ENCODE measurements around the gene FOXP2. TPM values are rescaled to one million over a fixed set of nuclear protein-coding genes. Genes with fewer than 3 reads are reported as not detected.

Gene FOXP2
- total RNA-seq, 1 donor from 2014 or later, result 1.1 TPM

DNA sequence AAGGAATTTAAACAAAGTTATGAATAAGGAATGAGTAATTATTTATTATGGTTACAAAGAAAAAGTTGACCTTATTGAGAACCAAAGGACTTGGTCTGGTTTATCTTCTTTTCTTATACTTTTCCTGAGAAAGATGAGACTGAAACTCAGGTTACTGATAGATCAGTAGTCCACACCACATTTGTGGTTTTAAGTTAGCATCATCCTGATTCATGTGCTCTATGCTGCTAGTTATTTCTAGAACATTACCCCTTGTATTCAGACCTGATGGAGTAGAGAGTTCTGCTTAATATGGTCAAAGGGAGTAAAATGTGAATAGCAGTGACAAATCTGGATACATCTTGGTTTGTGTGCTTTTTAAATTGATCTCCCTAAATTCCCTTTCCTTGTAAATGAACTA, 63.8 kb downstream of the FOXP2 start:
- no peak overlapping the region for H3K4me3 Mint-ChIP-seq
- H2AFZ ChIP-seq (replicated peaks), result no peak overlapping the region
- H3K9me3 ChIP-seq (ENCODE audit: low read depth), result no peaks in the 10 kb centered on the region
- no peak overlapping the region for H3K27ac ChIP-seq
- H3F3A ChIP-seq (ENCODE audit: low read depth), result no peaks in the 10 kb centered on the region
- H3K27me3 Mint-ChIP-seq (ENCODE audit: insufficient read depth, low read depth), result no peaks in the 10 kb centered on the region
- no peaks in the 10 kb centered on the region for H3K4me1 Mint-ChIP-seq
- no peak overlapping the region for H3K4me2 ChIP-seq
- H3K9me3 Mint-ChIP-seq, result no peaks in the 10 kb centered on the region
- no peak overlapping the region for H3K27ac Mint-ChIP-seq
- no peaks in the 10 kb centered on the region for H3K27me3 ChIP-seq
- no peaks in the 10 kb centered on the region for H3K79me2 ChIP-seq (ENCODE audit: low read depth)
- TF ChIP-seq EZH2 (IDR thresholded peaks at IDR 0.05), result no peak
- TF ChIP-seq, protein P1, sequence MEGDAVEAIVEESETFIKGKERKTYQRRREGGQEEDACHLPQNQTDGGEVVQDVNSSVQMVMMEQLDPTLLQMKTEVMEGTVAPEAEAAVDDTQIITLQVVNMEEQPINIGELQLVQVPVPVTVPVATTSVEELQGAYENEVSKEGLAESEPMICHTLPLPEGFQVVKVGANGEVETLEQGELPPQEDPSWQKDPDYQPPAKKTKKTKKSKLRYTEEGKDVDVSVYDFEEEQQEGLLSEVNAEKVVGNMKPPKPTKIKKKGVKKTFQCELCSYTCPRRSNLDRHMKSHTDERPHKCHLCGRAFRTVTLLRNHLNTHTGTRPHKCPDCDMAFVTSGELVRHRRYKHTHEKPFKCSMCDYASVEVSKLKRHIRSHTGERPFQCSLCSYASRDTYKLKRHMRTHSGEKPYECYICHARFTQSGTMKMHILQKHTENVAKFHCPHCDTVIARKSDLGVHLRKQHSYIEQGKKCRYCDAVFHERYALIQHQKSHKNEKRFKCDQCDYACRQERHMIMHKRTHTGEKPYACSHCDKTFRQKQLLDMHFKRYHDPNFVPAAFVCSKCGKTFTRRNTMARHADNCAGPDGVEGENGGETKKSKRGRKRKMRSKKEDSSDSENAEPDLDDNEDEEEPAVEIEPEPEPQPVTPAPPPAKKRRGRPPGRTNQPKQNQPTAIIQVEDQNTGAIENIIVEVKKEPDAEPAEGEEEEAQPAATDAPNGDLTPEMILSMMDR (IDR thresholded peaks at IDR 0.05), result no peak
- no peak for TF ChIP-seq EZH2phosphoT487 (IDR thresholded peaks at IDR 0.05)
- no peaks in the 10 kb centered on the region for H3K36me3 ChIP-seq
- H3K9ac ChIP-seq, result no peak overlapping the region
- no peaks in the 10 kb centered on the region for H3K36me3 Mint-ChIP-seq
- H3K4me1 ChIP-seq, result no peaks in the 10 kb centered on the region
- no peaks in the 10 kb centered on the region for H4K20me1 ChIP-seq (ENCODE audit: low read depth)
- no peak overlapping the region for H3K4me3 ChIP-seq
- no peak for DNase-seq (ENCODE audit: low spot score)

DNA sequence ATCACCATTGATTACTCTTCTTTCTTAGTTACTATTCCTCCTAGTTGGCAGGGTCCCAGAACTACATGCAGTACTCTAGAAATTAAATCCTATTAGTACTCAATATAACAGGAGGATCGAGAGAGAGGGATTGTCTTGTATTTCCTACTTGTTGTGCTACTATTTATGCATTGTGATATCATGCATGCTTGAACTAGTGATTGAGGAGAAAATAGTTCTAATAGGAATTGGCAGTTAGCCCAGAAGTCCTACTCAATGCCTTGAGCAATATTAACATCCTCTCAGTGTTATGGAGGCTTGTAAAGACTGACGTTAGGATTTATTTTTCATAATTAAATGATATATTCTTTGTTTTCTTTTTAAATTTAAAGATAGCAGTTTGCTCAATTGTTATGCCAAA, 67.4 kb downstream of the FOXP2 start:
- Histone ChIP-seq H2AFZ (replicated peaks) (no peak overlapping the region), H3K79me2 (ENCODE audit: low read depth) (no peaks in the 10 kb centered on the region), H3K4me1 (no peaks in the 10 kb centered on the region), H3K27me3 (no peaks in the 10 kb centered on the region), H3K9me3 (ENCODE audit: low read depth) (no peaks in the 10 kb centered on the region), H3K4me3 (no peak overlapping the region), H3K36me3 (no peaks in the 10 kb centered on the region), H3K9ac (no peak overlapping the region), H4K20me1 (ENCODE audit: low read depth) (no peaks in the 10 kb centered on the region), H3K27ac (no peak overlapping the region), H3K4me2 (no peak overlapping the region), H3F3A (ENCODE audit: low read depth) (no peaks in the 10 kb centered on the region)
- no peaks in the 10 kb centered on the region for H3K36me3 Mint-ChIP-seq
- H3K4me3 Mint-ChIP-seq, result no peak overlapping the region
- no peaks in the 10 kb centered on the region for H3K4me1 Mint-ChIP-seq
- H3K9me3 Mint-ChIP-seq, result peaks cover 7% of the 10 kb centered on the region
- no peaks in the 10 kb centered on the region for H3K27me3 Mint-ChIP-seq (ENCODE audit: insufficient read depth, low read depth)
- H3K27ac Mint-ChIP-seq, result no peak overlapping the region
- TF ChIP-seq EZH2 (IDR thresholded peaks at IDR 0.05) (no peak), EZH2phosphoT487 (IDR thresholded peaks at IDR 0.05) (no peak)
- TF ChIP-seq, protein P1 (IDR thresholded peaks at IDR 0.05), result no peak
- no peak for DNase-seq (ENCODE audit: low spot score)

DNA sequence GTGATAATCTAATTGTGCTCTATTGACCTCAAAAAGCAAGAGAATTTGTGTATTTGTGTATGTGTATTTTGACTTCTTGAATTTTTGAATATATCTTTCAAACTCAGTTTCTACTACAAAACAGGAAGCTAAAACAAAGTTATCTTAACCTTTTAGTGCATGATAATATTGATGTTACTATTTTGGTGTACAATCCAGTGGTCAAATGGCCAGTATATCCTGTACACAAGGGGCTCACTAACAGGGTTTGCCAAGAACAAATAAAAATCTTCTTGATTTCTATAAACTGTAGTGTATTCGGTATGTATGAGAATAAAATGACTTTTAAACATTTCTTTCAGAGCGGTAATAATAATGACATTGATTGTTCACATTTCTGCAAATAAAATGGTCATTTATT, 69.6 kb downstream of the FOXP2 start:
- H2AFZ ChIP-seq (replicated peaks), result no peak overlapping the region
- H4K20me1 ChIP-seq (ENCODE audit: low read depth), result no peaks in the 10 kb centered on the region
- no peak overlapping the region for H3K27ac ChIP-seq
- no peaks in the 10 kb centered on the region for H3K36me3 ChIP-seq
- no peaks in the 10 kb centered on the region for H3K9me3 ChIP-seq (ENCODE audit: low read depth)
- no peaks in the 10 kb centered on the region for H3K4me1 Mint-ChIP-seq
- H3F3A ChIP-seq (ENCODE audit: low read depth), result no peaks in the 10 kb centered on the region
- H3K27ac Mint-ChIP-seq, result no peak overlapping the region
- no peak overlapping the region for H3K4me3 Mint-ChIP-seq
- H3K4me1 ChIP-seq, result no peaks in the 10 kb centered on the region
- H3K27me3 ChIP-seq, result no peaks in the 10 kb centered on the region
- DNase-seq (ENCODE audit: low spot score), result no peak
- H3K79me2 ChIP-seq (ENCODE audit: low read depth), result no peaks in the 10 kb centered on the region
- H3K9ac ChIP-seq, result no peak overlapping the region
- no peak for TF ChIP-seq EZH2phosphoT487 (IDR thresholded peaks at IDR 0.05)
- TF ChIP-seq, protein P1 (IDR thresholded peaks at IDR 0.05), result no peak
- TF ChIP-seq EZH2 (IDR thresholded peaks at IDR 0.05), result no peak
- no peak overlapping the region for H3K4me2 ChIP-seq
- H3K9me3 Mint-ChIP-seq, result peaks cover 14% of the 10 kb centered on the region
- H3K4me3 ChIP-seq, result no peak overlapping the region
- H3K27me3 Mint-ChIP-seq (ENCODE audit: insufficient read depth, low read depth), result no peaks in the 10 kb centered on the region
- no peaks in the 10 kb centered on the region for H3K36me3 Mint-ChIP-seq
